CD4-positive, alpha-beta T cell treated with Interleukin-12 subunit alpha and Interleukin-12 subunit beta, for 1 hour (primary cell): ENCODE results near the gene KCNC3.
A peak's percentile ranks its signal among the peaks of the same experiment; 100 is the strongest.
"Not testable (repeated sequence)": the region's sequence is repeated elsewhere in the genome, so short reads cannot be mapped to it uniquely, and the experiment has no call there.

Source experiments
- DNase-seq: peaks from one replicate; pipeline ENCODE4 v3.0.0-alpha.2; 2020

Gene KCNC3

DNA sequence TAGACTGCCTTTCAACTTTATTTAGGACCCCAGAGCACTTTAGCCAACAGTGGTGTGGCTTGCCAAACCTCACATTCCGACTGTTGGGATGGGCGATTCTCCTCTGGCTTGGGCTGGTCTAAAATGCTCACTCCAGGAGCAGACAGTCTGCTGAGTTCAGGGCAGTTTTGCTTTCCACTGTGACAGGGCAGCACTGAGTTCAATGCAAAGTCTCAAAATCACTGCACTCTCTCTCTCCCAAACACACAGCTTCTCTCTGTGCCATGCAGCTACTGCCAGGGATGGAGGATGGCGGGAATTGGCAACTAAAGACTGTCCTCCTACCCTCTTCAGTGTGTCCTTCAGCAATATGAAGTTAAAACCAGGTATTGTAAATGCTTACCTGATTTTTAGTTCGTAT lies 23.1 kb upstream of the KCNC3 start:
- DNase-seq = no peak

DNA sequence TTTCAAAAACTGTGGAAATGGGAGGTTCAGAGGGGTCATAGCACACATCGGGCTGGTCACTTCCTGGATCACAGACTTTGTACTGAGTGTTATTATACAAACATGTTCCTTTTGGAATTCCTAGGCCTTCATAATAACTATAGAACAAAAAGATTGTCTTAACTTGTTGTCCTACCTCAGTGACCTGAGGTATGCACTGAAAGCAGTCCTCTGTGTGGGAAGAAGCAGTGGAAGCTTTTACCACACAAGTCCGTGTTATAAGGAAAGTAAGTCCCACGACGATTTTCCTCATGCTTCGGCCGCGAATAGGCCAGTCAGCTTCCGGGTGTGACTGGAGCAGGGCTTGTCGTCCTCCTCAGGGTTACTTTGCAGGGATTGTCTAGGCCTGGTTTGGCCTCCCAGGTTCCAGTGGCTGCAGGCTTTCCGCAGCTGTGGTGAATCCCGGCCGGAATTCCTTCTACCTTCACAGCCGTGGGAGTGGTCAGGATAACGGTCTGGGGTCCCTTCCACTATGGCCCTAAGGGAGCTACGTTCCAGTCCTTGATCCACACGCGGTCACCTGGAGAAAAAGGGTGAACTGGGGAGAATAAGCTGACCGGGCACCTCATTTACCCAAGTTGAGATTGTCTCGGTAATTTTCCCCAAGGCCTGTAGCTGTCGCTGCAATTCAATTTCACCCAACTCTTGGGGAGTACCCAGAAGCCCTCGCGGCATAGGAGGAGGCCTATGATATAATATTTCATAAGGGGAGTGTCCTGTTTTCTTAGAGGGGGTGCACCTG lies 20.3 kb upstream of the KCNC3 start:
- no peak for DNase-seq

DNA sequence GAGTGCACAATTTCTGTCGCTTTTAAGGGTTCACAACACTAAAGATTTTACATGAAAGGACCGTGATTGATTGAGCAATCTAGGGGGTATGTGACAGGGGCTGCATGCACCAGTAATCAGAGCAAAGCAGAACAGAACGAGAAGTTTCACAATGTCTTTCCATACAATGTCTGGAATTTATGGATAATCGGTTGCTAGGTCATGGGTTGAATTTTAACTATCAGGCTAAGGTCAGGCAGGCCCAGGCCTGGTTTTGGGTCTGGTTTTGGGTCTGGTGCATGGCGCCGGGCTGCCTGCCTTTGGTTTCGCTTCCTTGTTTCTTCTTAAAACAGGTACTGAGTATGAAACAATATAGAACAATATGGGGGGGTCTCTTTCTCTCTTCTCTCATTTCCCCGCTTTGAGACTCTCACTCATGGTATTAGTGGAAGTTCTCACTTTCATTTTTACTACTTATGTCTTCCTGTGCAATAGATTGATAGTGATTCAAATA lies 18.0 kb upstream of the KCNC3 start:
- not testable (repeated sequence) for DNase-seq

DNA sequence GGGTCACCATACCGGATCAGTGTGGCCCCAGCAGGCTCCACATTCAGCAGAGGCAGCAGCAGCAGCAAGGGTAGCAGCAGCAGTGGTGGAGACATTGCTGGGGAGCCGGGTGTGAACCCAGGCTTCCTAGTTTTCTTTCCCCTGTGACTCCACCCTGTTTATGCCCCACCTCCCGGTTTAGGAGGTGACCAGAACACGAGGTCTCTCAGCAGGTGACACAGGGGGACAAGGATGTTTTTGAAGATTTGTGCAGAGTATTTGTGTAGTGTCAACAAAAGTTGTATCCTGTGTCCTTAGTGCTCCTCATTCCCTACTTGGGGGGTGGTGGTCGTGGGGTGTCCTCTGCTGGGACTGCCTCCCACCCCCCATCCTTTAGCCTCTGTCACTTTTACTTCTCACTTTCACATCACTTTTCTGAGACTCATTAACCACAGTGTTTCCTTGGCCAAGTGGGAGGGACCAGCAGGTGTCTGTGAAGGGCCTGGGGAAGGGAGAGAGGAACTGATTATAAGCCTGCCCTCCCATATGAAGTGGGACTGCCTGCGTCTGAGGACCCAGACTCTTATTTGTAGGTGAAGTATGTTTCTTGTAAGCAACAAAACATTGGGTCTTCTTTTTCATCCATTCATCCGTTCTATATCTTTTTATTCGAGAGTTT lies 15.6 kb upstream of the KCNC3 start:
- no peak for DNase-seq

DNA sequence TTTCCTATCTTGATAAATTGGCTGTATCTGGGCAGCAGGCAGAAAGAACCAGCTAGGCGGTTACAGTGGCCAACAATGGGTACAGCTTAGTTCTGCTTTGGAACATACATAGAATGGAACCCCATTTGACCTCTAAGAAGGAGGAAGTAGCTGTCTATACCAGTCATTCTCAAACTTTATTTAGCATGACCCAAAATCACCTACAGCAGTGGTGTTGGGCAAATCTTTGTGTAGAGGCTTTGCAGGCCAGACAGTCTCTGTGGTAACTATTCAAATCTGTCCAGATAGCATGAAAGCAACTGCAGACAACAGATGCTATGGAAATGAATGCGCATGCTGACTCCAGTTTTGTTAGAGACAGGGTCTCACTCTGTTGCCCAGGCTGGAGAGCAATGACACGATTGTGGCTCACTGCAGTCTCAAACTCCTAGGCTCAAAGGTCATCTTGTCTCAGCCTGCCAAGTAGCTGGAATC lies 12.0 kb upstream of the KCNC3 start:
- DNase-seq = no peak

GRCh38 chr19:50340331-50340730 lies 11.2 kb upstream of the KCNC3 start:
- DNase-seq = no peak

GRCh38 chr19:50337031-50337430 lies 7.9 kb upstream of the KCNC3 start:
- DNase-seq = not testable (repeated sequence)

- DNase-seq = no peak
These were observed 5.7 kb upstream of the KCNC3 start for GRCh38 chr19:50334741-50335421.

DNA sequence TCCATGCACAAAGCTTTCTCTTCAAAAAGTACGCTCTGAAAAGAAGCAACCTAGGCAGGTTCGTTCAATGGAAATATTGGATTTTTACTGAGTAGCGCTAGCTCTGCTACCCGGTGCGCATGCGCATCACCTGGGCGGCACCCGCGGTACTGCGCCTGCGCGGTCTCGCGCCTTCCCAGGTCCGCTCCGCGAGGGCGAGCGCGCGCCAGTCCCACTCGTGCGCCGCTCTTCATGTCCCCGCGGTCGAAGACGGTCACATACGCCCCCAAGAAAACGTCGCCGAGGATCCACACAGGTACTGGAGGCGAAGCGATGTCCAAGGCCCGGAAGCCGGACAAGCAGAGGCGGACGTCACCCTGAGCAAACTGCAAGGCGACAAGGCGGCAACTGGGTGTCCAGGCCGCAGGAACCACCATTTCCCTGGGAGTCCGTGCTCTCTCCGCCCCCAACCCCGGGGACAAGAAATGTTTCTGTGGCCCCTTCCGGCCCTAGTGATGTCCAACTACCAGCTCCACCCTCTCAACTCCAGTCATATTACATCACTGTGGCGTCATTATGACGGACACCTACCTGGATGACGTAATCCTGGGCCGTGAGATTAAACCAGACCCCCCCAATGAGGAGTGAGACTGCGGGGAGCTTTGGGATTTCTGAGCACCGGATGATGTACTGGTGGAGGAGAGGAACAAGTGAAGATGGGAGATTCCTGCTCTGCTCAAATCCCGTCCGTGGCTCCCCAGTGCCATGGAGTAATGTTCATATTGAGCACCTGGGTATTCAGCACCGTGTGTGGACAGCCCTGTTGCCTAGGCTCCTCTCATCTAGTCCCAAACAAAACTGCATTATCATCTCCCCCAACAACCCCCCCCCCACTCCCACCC lies 4.8 kb upstream of the KCNC3 start:
- peak; percentile 86 for DNase-seq

- peak; percentile 92 for DNase-seq
These were observed 4.1 kb upstream of the KCNC3 start for GRCh38 chr19:50333235-50333736.

DNA sequence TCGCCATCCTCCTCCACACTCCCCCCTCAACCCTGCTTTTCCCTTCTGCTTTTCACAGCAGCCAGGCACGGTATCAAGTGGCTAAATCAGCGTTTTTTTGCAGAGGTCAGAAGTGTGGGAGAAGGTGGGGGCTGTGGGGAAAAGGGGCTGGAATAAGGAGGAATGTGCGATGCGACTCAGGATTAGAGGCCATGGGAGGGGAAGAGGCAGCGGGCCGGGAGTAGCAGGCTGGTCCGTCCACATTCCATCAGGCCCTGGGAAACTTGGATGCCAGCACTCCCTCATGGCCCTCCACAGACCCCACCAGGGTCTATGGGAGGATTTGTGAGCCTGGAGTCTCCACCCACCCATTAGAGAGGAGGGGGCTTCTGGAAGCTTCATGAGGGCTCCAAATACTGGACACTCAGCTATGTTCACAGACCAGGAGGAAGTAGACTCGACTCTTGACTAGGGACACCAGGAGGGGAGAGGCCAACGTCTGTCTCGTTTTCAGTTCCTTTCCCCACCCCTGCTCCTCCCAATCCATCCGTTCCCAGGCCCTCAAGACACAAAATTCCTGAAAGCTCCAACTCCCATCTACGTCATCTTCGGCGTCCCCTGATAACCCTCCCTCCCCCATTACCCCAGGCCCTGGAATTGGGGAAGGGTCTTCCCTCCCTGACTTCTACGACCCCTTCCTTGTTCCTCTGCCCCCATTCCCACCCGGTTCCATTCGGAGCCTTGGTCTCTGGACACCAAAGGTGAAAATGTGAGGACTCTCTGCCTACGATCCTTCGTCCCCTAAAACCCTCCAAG lies 3.3 kb upstream of the KCNC3 start:
- no peak for DNase-seq

GRCh38 chr19:50331994-50332243 lies 2.7 kb upstream of the KCNC3 start:
- no peak for DNase-seq

DNA sequence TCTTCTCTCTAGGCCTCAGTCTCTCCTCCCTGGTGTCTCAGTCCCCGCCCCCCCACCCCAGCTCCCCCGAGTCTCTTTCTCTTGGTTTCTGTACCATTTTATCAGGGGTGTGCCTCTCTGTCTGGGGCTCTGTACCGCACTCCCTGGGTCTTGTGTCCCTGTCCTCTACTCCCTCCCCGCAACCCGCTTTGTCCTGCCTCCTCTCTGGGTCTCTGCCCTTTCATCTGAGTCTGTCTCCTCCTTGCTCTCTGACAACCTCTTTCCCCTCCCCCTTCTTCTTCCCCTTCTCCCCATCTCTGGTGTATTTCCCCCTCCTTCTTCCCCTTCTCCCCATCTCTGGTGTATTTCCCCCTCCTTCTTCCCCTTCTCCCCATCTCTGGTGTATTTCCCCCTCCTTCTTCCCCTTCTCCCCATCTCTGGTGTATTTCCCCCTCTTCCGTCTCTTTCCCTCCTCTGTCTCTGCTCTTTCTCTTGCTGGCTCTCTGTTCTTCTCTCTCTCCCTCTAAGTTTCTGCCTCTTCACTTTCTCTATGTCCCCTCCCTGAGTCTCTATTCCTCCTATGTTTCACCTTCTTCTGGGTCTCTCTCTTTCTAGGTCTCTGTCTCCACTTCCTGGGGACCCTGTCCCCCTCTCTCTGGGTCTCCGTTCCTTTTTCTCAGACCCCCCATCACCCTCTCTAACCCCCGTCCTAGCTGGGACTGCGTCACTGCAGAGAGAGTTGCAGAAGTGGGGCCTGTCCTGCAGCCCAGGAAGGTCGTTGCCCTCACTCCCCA lies 2.2 kb upstream of the KCNC3 start:
- DNase-seq = no peak

DNA sequence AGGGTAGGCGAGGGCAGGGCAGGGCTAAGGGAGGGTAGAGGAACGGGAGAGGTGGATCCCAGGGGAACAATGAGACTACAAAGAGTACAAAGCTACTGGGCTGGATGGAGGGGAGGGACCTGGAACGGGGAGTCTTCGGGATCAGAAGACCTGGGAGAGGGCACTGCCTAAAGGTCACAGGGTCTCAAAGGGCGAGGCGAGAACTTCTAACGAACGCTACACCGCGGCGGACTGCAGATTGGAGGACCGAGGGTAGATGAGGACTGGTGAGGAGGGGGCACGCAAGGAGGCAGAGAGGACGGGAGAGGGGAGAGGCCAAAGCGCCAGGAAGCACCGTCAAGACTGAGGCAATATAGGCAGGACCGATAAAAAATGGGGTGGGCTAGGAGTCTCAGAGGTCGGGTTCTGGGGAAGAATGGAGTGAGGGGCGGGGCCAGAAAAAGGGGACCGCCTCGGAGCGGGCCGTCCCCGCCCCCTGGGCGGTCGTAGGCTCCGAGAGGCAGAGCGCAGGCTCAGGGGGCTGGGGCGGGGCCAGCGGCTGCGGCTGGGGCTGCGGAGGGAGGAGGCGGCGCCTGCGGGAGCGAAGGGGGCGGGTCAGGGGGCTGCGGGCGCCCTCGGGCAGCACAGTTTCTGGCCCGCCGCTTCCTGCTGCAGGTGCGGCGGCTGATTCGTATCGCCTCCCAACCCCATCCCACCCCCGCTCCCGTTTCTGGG lies 1.3 kb upstream of the KCNC3 start:
- peak; percentile 88 for DNase-seq

GRCh38 chr19:50329926-50330294 lies 733 bp upstream of the KCNC3 start:
- DNase-seq = not testable (repeated sequence)

- DNase-seq = no peak
These were observed 368 bp downstream of the KCNC3 start for GRCh38 chr19:50328873-50329145.

DNA sequence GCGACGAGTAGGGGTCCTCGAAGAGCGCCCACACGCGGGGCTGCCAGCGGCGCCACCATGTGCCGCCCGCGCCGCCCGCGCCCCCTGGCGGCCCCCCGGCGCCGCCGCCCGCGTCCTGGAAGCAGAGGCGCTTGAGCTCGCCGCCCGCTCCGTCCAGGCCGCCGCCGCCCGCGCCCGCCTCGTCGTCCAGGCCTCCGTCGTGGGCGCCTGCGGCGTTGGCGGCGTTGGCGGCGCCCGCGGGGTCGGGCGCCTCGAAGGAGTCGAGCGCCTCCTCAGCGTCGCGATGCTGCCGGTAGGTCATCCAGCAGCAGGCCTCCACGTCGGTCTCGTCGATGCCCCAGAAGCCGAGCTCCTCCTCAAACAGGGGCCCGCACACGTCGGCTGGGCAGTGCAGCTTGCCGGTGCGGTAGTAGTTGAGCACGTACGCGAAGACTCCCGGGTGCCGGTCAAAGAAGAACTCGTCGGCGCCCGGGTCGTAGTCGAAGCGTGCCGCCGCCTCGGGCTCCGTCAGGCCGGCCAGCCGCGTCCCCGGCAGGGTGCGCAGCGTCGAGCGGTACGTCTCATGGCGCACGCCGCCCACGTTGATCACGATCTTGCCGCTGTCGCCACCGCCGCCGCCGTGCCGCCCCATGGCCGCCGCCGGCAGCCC lies 829 bp downstream of the KCNC3 start:
- DNase-seq = no peak

- DNase-seq = no peak
These were observed 1.5 kb downstream of the KCNC3 start for GRCh38 chr19:50327461-50328223.

GRCh38 chr19:50327013-50327412 lies 2.2 kb downstream of the KCNC3 start:
- no peak for DNase-seq
